ENCODE measurements around the gene JMJD1C. TPM values are rescaled to one million over a fixed set of nuclear protein-coding genes. Genes with fewer than 3 reads are reported as not detected.

The JMJD1C gene
- total and polyA plus RNA-seq, 10 of the 15 experiments (the other 5 are each of a cell fraction or from before 2014, with no cell fraction given) = 31.2 to 83.3 (median 49.5) TPM

GRCh38 chr10:63125459-63125858 is 340.3 kb downstream of the JMJD1C start:
- ChIA-PET SMC1A (ENCODE audit: uncharacterized antibody, unreplicated experiment) (no interaction called here), POLR2A (interaction anchor here (0.5 kb wide), 1 partner anchor 34 kb away, joined by 3 read pairs; no protein-coding TSS in a partner anchor), RAD21 (ENCODE audit: unreplicated experiment) (no interaction called here), CTCF (interaction anchor here (0.7 to 1.1 kb wide), 2 partner anchors 33 to 444 kb away, joined by 3 to 4 read pairs; no protein-coding TSS in a partner anchor)
- Histone ChIP-seq H3K36me3 (ENCODE audit: control insufficient read depth in 2 of 2, insufficient read depth in 2 of 2, low read length in 1 of 2) (no peaks in the 10 kb centered on the region), H3K4me3 (no peak overlapping the region), H4K20me1 (ENCODE audit: control insufficient read depth, insufficient read depth) (no peaks in the 10 kb centered on the region), H3K4me1 (ENCODE audit: control insufficient read depth, insufficient read depth, low read length) (no peaks in the 10 kb centered on the region; the same call in 1 of the 2 replicates), H3K27me3 (replicated peaks in 1 of 2; ENCODE audit: control insufficient read depth in 2 of 2, insufficient read depth in 2 of 2, low read length in 1 of 2) (no peaks in the 10 kb centered on the region), H3K9me3 (replicated peaks; ENCODE audit: control insufficient read depth, insufficient read depth, low read length) (no peaks in the 10 kb centered on the region; the same call in 2 of the 3 replicates), H2AFZ (ENCODE audit: control insufficient read depth, low read depth, low read length) (no peak overlapping the region), H3K9ac (ENCODE audit: control insufficient read depth, insufficient read depth, low read length) (no peak overlapping the region), H3K27ac (ENCODE audit: control insufficient read depth, insufficient read depth) (no peak overlapping the region), H3K79me2 (ENCODE audit: control insufficient read depth, insufficient read depth, low read length) (no peaks in the 10 kb centered on the region), H3K4me2 (ENCODE audit: control insufficient read depth, insufficient read depth) (no peak overlapping the region)
- 7% methylated on average over 2 of the region's 2 CpGs for WGBS (ENCODE audit: insufficient coverage, insufficient replicate concordance, low lambda C conversion rate, missing lambda C conversion rate)
- intact Hi-C loops (cut with micrococcal nuclease; ENCODE audit: unreplicated experiment) (no loop called here), in situ Hi-C loops (cut with MboI) (no loop called here)
- DNase-seq (ENCODE audit: low read depth, low spot score) (no peak), FAIRE-seq (no peak), ATAC-seq (no peak)
- no TSS peak for BruUV-seq (replicated peaks)
- no peak for TF ChIP-seq IRF4 (IDR thresholded peaks at IDR 0.05; ENCODE audit: low read depth, low read length)
- no peak for TF ChIP-seq FOXK2 (IDR thresholded peaks at IDR 0.05)
- no peak for TF ChIP-seq POLR2A (IDR thresholded peaks at IDR 0.05; ENCODE audit: low read depth, low read length)
- no peak for TF ChIP-seq YY1 (IDR thresholded peaks at IDR 0.05; ENCODE audit: low read depth, low read length)
- no peak for TF ChIP-seq NR2F1 (conservative IDR thresholded peaks at IDR 0.05)
- TF ChIP-seq CEBPZ (IDR thresholded peaks at IDR 0.05; ENCODE audit: low read depth, low read length) = no peak
- no peak for TF ChIP-seq TAF1 (IDR thresholded peaks at IDR 0.05; ENCODE audit: borderline replicate concordance, low read depth, low read length)
- TF ChIP-seq E4F1 (IDR thresholded peaks at IDR 0.05; ENCODE audit: borderline replicate concordance, partially characterized antibody) = no peak
- no peak for TF ChIP-seq CUX1 (IDR thresholded peaks at IDR 0.05; ENCODE audit: insufficient replicate concordance, low read depth, low read length)
- no peak for TF ChIP-seq MEF2B (IDR thresholded peaks at IDR 0.05; ENCODE audit: partially characterized antibody, poor library complexity, severe bottlenecking)

Data from GM12878 (cell line).